HG03097 (cell line): ENCODE data around the gene HJV.

Source experiments
- ATAC-seq: cut with Tn5 transposase; IDR thresholded peaks from one replicate; pipeline ENCODE4 v1.9.1; 2021; ENCODE audit not compliant: unreplicated experiment, low FRiP score

HJV gene

DNA sequence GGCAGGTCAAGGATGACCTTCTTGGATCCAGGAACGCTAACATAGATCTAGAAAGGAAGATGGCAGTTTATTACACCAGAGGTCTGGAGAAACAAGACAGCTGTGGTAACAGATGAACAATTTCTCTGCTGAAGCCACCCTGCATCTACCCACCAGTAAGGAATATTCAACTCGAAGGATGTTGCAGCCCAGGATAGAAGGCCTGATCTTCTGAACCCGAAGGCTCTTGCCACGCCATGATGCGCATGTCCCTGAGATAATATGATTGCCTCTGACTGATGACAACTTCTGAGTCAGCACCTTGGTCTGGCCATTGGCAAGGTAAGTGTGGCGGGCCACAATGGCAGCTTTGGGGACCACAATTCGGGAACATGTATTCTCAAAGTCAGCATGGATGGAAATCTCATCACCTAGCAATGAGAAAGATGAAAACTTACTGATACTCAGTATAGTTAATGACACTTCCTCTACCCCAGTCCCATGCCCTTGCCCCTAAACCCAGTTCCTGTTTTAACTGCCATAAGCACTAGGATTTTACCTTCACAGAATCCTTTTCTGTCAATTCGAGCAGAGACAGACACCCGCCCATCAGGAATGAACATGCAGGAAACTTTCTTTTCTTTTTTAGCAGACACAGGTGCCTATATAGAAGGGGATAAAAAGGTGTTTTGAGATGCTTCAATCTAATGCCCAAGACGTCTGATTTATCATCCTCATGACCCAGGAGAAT lies 27.0 kb downstream of the HJV start:
- no peak for ATAC-seq

- no peak for ATAC-seq
Observed at GRCh38 chr1:145993618-145994390, 27.7 kb downstream of the HJV start.

GRCh38 chr1:145992958-145993617 lies 28.4 kb downstream of the HJV start:
- no peak for ATAC-seq

GRCh38 chr1:145992502-145992936 lies 29.0 kb downstream of the HJV start:
- ATAC-seq = no peak

GRCh38 chr1:145991735-145992412 lies 29.7 kb downstream of the HJV start:
- ATAC-seq = no peak

- no peak for ATAC-seq
Observed at GRCh38 chr1:145990249-145990855, 31.2 kb downstream of the HJV start.

GRCh38 chr1:145988773-145989172 lies 32.8 kb downstream of the HJV start:
- ATAC-seq = no peak

GRCh38 chr1:145987926-145988325 lies 33.6 kb downstream of the HJV start:
- ATAC-seq = no peak

DNA sequence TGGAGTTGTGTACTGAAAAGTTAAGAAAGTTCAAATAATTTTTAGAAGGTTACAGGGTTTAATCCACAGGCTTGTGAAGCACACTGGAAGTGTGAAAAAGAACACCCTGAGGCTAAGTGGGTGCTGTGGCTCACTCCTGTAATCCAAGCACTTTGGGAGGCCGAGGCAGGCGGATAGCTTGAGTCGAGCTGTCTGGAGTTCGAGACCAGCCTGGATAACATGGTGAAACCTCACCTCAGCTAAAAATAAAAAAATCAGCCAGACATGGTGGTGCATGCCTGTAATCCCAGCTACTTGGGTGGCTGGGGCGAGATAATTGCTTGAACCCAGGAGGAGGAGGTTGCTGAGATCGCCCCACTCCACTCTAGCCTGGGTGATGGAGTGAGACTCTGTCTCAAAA lies 35.0 kb downstream of the HJV start:
- no peak for ATAC-seq

DNA sequence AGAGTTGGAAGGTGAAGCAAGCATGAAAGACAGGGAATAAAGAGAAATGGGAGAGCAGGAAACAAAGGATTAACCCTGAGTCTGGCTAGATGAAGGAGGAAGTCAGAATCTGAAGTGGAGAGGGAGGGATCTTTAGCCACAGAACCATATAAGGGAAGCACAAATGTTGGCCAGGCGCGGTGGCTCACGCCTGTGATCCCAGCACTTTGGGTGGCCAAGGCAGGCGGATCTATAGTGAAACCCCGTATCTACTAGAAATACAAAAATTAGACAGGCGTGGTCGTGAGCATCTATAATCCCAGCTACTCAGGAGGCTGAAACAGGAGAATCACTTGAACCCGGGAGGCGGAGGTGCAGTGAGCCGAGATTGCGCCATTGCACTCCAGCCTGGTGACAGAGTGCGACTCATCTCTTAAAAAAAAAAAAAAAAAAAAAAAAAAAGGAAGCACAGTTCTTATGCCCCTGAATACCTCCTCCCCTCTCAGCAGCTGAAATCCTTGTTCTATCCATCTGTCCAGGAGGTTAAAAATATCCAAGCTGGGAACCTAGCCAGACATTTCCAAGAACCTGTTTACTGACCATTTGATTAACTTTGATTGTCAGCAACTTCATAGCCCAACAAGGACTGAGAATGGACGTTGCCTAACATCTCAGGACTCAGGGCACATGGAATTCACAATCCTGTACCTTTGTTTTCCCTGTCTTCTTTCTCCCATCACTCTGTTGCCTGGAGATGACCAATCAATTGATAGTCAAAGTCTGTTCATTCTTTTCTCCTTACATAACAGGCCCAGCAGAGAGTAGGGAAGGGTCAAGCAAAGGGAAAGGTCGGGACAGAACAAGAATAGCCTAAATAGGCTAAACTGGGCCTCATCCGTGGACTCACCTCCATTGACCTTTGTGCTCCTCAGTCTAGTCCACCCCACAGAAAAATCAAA lies 35.8 kb downstream of the HJV start:
- no peak for ATAC-seq

DNA sequence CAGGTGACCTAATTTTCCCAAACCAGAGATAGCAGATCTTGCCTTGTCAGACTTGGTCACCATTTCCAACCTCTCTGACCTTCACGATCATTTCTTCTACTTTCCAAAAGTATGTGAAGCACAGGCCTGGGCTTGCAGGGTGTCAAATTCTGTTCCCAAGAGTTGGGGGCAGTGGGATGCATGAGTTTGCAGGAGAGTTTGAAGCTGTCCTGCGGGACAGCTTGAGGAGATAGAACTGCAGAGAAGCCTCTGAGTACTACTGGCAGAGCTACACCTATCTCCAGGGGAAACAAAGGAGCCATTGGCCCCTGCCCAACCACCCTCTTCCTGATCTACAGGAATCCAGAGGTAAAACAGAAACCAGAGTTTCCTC lies 36.4 kb downstream of the HJV start:
- ATAC-seq = no peak

DNA sequence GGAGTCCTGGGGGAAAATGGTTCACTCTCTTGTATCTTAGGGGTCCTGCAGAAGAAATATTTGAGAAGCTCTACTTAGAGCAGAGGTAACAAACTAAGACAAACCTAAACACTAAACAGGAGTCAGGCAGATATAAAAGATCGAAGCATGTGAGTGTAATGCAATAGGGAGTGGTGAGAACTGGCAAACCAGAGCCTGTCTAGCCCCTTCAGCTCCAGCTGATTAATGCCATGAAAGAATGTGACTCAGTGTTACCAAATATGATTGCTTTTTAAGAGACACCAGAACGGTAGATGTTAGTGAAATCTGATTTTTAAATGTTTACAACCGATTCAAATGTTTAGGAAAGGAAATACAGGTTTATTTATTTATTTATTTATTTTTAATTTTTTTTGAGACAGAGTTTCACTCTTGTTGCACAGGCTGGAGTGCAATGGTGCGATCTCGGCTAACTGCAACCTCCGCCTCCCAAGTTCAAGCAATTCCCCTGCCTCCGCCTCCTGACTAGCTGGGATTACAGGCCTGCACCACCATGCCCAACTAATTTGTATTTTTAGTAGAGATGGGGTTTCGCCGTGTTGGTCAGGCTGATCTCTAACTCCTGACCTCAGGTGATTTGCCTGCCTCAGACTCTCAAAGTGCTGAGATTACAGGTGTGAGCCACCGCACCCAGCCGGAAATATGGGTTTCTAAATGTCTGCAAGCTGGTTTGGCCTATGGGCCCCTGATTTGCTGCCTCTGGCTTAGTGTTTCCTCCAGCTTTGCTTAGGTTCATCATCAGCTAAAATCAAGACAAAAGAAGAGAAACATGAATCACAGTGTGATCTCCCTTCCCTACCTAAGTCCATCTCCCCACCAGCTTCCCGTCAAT lies 37.3 kb downstream of the HJV start:
- ATAC-seq = no peak

DNA sequence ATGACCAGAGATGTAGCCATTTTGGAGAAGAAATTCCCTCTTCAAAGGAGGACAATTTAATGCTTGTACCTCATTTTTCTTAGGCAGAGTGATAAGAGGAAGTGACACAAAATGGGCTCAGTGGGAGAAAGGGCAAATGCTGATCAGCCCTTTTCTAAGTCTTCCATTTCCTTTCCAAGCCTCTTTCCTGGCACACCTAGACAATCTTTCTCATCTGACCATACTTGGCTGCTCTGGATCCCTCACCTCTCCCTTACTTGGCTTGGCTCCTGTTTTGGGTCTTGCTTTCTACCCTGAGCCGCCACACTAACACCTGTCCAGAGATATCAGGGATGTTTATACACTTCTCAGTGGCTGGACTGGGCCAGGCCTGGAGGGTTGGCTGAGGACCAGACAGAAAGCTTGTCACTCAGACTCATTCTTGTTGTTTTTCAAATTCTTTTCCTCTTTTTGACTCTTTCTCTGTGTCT lies 38.3 kb downstream of the HJV start:
- ATAC-seq = no peak

GRCh38 chr1:145982010-145982723 lies 39.4 kb downstream of the HJV start:
- no peak for ATAC-seq

DNA sequence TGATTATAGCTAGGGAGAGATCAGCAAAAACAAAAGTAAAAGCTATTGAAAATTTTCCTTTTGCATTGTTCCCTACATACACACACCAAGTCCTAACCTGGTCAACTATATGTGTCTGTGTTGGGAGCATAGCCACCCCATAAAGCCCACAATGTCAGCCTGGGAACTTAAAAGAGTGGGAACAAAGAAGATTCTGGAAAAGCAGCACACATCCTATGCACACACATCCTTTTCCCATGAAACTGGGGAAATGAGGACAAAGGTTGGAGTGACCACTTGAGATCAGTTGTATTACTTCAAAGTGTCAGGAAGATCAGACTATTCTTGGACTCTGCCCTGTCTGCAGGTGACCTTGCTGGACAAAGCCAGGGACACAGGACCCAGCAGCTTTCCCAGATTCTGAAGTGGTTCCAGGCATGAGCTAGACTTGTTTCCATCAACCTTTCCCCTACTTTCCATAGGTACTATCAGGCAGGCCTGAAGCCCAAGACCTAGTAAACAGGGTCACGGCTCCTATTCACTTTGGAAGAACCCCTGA lies 41.0 kb downstream of the HJV start:
- ATAC-seq = no peak

DNA sequence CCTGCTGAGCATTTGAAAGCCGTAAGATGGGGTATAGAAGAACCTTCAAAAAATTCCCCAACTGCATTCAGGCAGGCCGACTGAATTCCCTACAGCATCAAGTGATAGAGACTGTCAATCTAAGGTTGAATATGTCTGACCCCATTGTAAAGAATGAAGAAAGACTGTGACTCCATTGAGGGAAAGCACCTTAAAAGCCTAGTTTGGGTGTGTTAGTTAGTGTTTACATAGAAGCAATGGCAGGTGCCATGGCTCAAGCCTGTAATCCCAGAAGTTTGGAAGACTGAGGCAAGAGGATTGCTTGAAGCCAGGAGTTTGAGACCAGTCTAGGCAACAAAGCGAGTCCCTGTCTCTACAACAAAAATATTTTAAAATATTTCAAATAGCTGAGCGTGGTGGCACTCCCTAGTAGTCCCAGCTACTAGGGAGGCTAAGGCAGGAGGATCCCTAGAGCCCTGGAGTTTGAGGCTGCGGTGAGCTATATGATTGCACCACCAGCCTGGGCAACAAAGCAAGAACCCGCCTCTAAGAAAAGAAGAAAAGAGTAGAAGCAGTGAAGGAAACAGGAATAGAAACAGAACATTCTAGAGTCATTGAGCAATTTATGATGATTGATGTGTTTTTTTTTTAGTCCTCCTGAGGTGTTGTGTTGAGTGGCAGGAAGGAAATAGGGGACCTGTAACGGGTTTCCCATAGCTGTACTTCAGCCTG lies 41.6 kb downstream of the HJV start:
- no peak for ATAC-seq
